ENCODE results near the gene PALLD. TPM values are rescaled to one million over a fixed set of nuclear protein-coding genes. Genes with fewer than 3 reads are reported as not detected.

The PALLD gene
- total and polyA plus RNA-seq, 2 of the 8 experiments (the other 6 are each of a cell fraction or from before 2014, with no cell fraction given) = 10.5 to 25.0 TPM

GRCh38 chr4:168667921-168668320 is 171.1 kb downstream of the PALLD start:
- H2AK5ac ChIP-seq (ENCODE audit: low read depth, low read length) = no peak overlapping the region
- H2BK120ac ChIP-seq (replicated peaks; ENCODE audit: low read depth, low read length) = no peak overlapping the region
- no peak overlapping the region for H3K4me3 ChIP-seq (ENCODE audit: extremely low read depth in 1 of 4, insufficient read depth in 2 of 4, low read depth in 3 of 4, low read length in 4 of 4)
- H3K36me3 ChIP-seq (ENCODE audit: control insufficient read depth in 2 of 4, insufficient read depth in 4 of 4, low read length in 3 of 4) = no peaks in the 10 kb centered on the region
- H3K23ac ChIP-seq (ENCODE audit: insufficient read length) = no peak overlapping the region
- no peaks in the 10 kb centered on the region for H3K79me1 ChIP-seq (ENCODE audit: low read depth, low read length)
- no peak overlapping the region for H2BK12ac ChIP-seq (ENCODE audit: low read depth, low read length)
- CTCF ChIA-PET (ENCODE audit: partially characterized antibody) = no interaction called here
- H4K20me1 ChIP-seq (replicated peaks in 1 of 2; ENCODE audit: control insufficient read depth in 1 of 2, insufficient read depth in 2 of 2, low read length in 2 of 2) = no peaks in the 10 kb centered on the region
- no peak overlapping the region for H4K8ac ChIP-seq (ENCODE audit: extremely low read depth, insufficient read depth, low read length)
- H3K79me2 ChIP-seq (ENCODE audit: control insufficient read depth in 1 of 2, insufficient read depth in 2 of 2, low read length in 2 of 2) = no peaks in the 10 kb centered on the region
- no peak overlapping the region for H3K4me2 ChIP-seq (ENCODE audit: insufficient read depth in 1 of 2, low read depth in 2 of 2, low read length in 2 of 2)
- H3K9ac ChIP-seq (replicated peaks in 1 of 4; ENCODE audit: extremely low read depth in 1 of 4, low read depth in 3 of 4, low read length in 3 of 4) = no peak overlapping the region
- POLR2A ChIA-PET (ENCODE audit: partially characterized antibody) = no interaction called here
- no peaks in the 10 kb centered on the region for H3K9me3 ChIP-seq (ENCODE audit: insufficient read depth in 2 of 2, low read depth in 1 of 2, low read length in 1 of 2)
- H3K56ac ChIP-seq (replicated peaks; ENCODE audit: insufficient read length, low read depth, low read length) = no peak overlapping the region
- H3K18ac ChIP-seq (ENCODE audit: extremely low read depth, low read length) = no peak overlapping the region
- no peak overlapping the region for H3K4ac ChIP-seq (replicated peaks; ENCODE audit: insufficient read length, low read depth, low read length)
- no peaks in the 10 kb centered on the region for H3K23me2 ChIP-seq (ENCODE audit: low read depth, low read length)
- 82% methylated on average over 2 of the region's 2 CpGs; no CpG with 5 or more reads in 1 of the 2 experiments for WGBS, 2 experiments (ENCODE audit: extremely low coverage in 1 of 2, insufficient coverage in 1 of 2, insufficient read length in 1 of 2, insufficient replicate concordance in 2 of 2, low coverage in 1 of 2, low lambda C conversion rate in 2 of 2, missing lambda C conversion rate in 1 of 2)
- no peak overlapping the region for H2AFZ ChIP-seq (ENCODE audit: low read length)
- TF ChIP-seq CHD2 (IDR thresholded peaks at IDR 0.05; ENCODE audit: low read length) (no peak), KDM4A (IDR thresholded peaks at IDR 0.05; ENCODE audit: low read depth, low read length, severe bottlenecking) (no peak), CBX5 (IDR thresholded peaks at IDR 0.05; ENCODE audit: low read depth, low read length) (no peak), EZH2 (IDR thresholded peaks at IDR 0.05; ENCODE audit: low read depth, low read length, severe bottlenecking) (no peak)
- FAIRE-seq (no peak), DNase-seq (ENCODE audit: low read depth in 1 of 2, low spot score in 2 of 2) (no peak)
- peaks cover 0 to 2% (median 0%) of the 10 kb centered on the region in 4 experiments; a peak in 1 of 7 replicates for H3K4me1 ChIP-seq (replicated peaks in 1 of 4; ENCODE audit: control insufficient read depth in 3 of 4, insufficient read depth in 4 of 4, low read length in 3 of 4)
- no peak overlapping the region for H2BK20ac ChIP-seq (ENCODE audit: low read length)
- H3K27ac ChIP-seq (ENCODE audit: low read depth, low read length) = no peak overlapping the region
- no peak overlapping the region for H3K14ac ChIP-seq (ENCODE audit: insufficient read length)
- no peak overlapping the region for H2BK5ac ChIP-seq (ENCODE audit: low read depth, low read length)
- H4K91ac ChIP-seq (replicated peaks; ENCODE audit: insufficient read length, low read length) = no peak overlapping the region
- H2BK15ac ChIP-seq (ENCODE audit: low read length) = no peak overlapping the region
- H3K27me3 ChIP-seq (replicated peaks in 1 of 4; ENCODE audit: control insufficient read depth in 3 of 4, extremely low read depth in 1 of 4, insufficient read depth in 3 of 4, low read length in 3 of 4) = no peaks in the 10 kb centered on the region
- no peak overlapping the region for H4K5ac ChIP-seq (ENCODE audit: insufficient read length, low read depth, low read length)

Measured in H1 (cell line).